ENCODE measurements around the gene SFXN3.
A peak's percentile ranks its signal among the peaks of the same experiment; 100 is the strongest.

SFXN3 gene

DNA sequence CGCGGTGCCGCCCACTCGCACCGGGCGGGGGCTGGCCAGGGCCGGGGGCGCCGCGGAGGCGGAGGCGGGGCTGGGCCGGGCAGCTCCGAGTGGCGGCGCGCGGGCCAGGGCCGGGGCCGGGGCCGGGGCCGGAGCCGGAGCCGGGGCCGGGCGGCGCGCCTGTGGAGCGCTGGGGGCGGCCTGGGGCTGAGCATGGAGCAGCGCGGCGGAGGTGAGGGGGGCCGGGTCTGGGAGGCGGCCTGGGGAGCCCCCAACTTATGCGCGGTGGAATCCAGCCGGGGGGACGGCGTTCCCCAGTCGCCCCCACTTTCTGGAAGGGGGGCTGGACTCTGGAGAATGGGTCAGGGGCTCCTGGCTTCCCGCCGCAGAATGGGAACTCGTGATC lies 31.3 kb upstream of the SFXN3 start, which contains the start of gene LZTS2:
Gene LZTS2 (plus strand): TSS at position 67 of the 385 bp plus-strand sequence. CDS start 2,731 bp downstream, outside the sequence.
- Histone ChIP-seq H4K20me1 (ENCODE audit: insufficient read depth, low read length) (no peaks in the 10 kb centered on the region), H3K4me3 (ENCODE audit: low read length) (peak within 1 kb of the TSS; percentile 92), H3K4me2 (ENCODE audit: low read depth, low read length) (peak within 1 kb of the TSS; percentile 100), H3K9me2 (replicated peaks; ENCODE audit: insufficient read depth, low read length) (no peaks in the 10 kb centered on the region), H3K27ac (ENCODE audit: low read length) (peak within 1 kb of the TSS; percentile 67; the same call in 1 of the 2 replicates), H3K79me2 (ENCODE audit: low read length) (no peaks in the 10 kb centered on the region), H3K4me1 (ENCODE audit: low read length) (peaks cover 13% of the 10 kb centered on the region), H3K9ac (ENCODE audit: low read length) (peak within 1 kb of the TSS; percentile 67), H3K27me3 (replicated peaks; ENCODE audit: insufficient read depth, low read length) (no peaks in the 10 kb centered on the region), H3K36me3 (replicated peaks; ENCODE audit: insufficient read depth, low read length) (no peaks in the 10 kb centered on the region), H2AFZ (ENCODE audit: low read length) (peak within 1 kb of the TSS; percentile 98), H3F3A (ENCODE audit: insufficient read depth, low read length) (peaks cover 27% of the 10 kb centered on the region), H3K9me3 (replicated peaks; ENCODE audit: insufficient read depth, low read length) (no peaks in the 10 kb centered on the region)
- TF ChIP-seq EZH2 (optimal IDR thresholded peaks at IDR 0.05; ENCODE audit: low read depth, low read length) (no peak), EZH2phosphoT487 (IDR thresholded peaks at IDR 0.05; ENCODE audit: low read length) (no peak)
- TF ChIP-seq, protein P1, sequence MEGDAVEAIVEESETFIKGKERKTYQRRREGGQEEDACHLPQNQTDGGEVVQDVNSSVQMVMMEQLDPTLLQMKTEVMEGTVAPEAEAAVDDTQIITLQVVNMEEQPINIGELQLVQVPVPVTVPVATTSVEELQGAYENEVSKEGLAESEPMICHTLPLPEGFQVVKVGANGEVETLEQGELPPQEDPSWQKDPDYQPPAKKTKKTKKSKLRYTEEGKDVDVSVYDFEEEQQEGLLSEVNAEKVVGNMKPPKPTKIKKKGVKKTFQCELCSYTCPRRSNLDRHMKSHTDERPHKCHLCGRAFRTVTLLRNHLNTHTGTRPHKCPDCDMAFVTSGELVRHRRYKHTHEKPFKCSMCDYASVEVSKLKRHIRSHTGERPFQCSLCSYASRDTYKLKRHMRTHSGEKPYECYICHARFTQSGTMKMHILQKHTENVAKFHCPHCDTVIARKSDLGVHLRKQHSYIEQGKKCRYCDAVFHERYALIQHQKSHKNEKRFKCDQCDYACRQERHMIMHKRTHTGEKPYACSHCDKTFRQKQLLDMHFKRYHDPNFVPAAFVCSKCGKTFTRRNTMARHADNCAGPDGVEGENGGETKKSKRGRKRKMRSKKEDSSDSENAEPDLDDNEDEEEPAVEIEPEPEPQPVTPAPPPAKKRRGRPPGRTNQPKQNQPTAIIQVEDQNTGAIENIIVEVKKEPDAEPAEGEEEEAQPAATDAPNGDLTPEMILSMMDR (IDR thresholded peaks at IDR 0.05; ENCODE audit: low read length) = no peak
- no peak for DNase-seq

GRCh38 chr10:101000127-101000914 lies 30.7 kb upstream of the SFXN3 start:
- H3K4me3 ChIP-seq (ENCODE audit: low read length) = no peak overlapping the region
- H4K20me1 ChIP-seq (ENCODE audit: insufficient read depth, low read length) = no peaks in the 10 kb centered on the region
- H3K36me3 ChIP-seq (replicated peaks; ENCODE audit: insufficient read depth, low read length) = no peaks in the 10 kb centered on the region
- peaks cover 27% of the 10 kb centered on the region for H3F3A ChIP-seq (ENCODE audit: insufficient read depth, low read length)
- H2AFZ ChIP-seq (ENCODE audit: low read length) = no peak overlapping the region
- H3K4me2 ChIP-seq (ENCODE audit: low read depth, low read length) = 0 out of 2 replicates have a peak overlapping the region, but pooled peaks have one; percentile 27
- peak; percentile 3 for DNase-seq
- no peak overlapping the region for H3K27ac ChIP-seq (ENCODE audit: low read length)
- H3K79me2 ChIP-seq (ENCODE audit: low read length) = no peaks in the 10 kb centered on the region
- no peaks in the 10 kb centered on the region for H3K27me3 ChIP-seq (replicated peaks; ENCODE audit: insufficient read depth, low read length)
- no peak overlapping the region for H3K9ac ChIP-seq (ENCODE audit: low read length)
- no peak for TF ChIP-seq EZH2phosphoT487 (IDR thresholded peaks at IDR 0.05; ENCODE audit: low read length)
- TF ChIP-seq EZH2 (optimal IDR thresholded peaks at IDR 0.05; ENCODE audit: low read depth, low read length) = no peak
- TF ChIP-seq, protein P1 (IDR thresholded peaks at IDR 0.05; ENCODE audit: low read length) = no peak
- H3K9me2 ChIP-seq (replicated peaks; ENCODE audit: insufficient read depth, low read length) = no peaks in the 10 kb centered on the region
- H3K4me1 ChIP-seq (ENCODE audit: low read length) = peaks cover 13% of the 10 kb centered on the region
- no peaks in the 10 kb centered on the region for H3K9me3 ChIP-seq (replicated peaks; ENCODE audit: insufficient read depth, low read length)

DNA sequence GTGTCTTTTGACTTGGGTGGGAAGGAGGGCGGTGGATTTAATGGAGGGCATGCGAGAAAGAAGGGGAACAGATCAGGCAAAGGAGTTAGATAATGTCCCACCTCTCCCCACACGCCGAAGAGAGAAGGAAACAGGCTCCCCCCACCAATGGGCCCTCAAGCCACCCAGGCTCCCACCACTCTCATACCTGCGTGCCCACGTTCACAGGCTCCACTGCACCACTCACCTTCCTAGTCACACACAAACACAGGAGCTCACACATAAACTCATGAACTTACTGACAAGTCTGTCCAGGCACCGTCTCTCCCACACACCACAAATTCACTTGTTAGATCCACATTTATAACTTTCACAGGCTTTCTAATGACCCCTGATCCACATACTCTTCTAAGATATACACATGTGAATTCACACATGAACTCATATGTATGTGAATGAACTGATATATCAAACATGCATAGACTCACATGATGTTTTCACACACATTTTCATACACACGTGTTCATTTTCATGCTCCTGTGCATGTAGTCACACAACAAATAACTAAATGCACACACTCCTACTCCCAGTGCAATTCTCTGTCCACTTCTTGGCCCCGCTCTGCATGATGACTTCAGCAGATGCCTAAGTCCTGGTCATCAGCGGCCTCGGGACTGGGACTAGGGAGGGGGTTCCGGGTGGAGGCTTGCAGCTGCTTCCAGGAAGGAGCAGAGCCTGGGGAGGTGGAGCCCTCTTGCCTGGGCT lies 29.9 kb upstream of the SFXN3 start:
- Histone ChIP-seq H4K20me1 (ENCODE audit: insufficient read depth, low read length) (no peaks in the 10 kb centered on the region), H3K4me3 (ENCODE audit: low read length) (no peak overlapping the region), H3K9me3 (replicated peaks; ENCODE audit: insufficient read depth, low read length) (no peaks in the 10 kb centered on the region), H3K9ac (ENCODE audit: low read length) (no peak overlapping the region), H3K27ac (ENCODE audit: low read length) (no peak overlapping the region), H3K4me2 (ENCODE audit: low read depth, low read length) (no peak overlapping the region), H3K79me2 (ENCODE audit: low read length) (no peaks in the 10 kb centered on the region), H3K36me3 (replicated peaks; ENCODE audit: insufficient read depth, low read length) (no peaks in the 10 kb centered on the region), H3K9me2 (replicated peaks; ENCODE audit: insufficient read depth, low read length) (no peaks in the 10 kb centered on the region), H3K4me1 (ENCODE audit: low read length) (peaks cover 13% of the 10 kb centered on the region), H3F3A (ENCODE audit: insufficient read depth, low read length) (peaks cover 22% of the 10 kb centered on the region), H2AFZ (ENCODE audit: low read length) (no peak overlapping the region), H3K27me3 (replicated peaks; ENCODE audit: insufficient read depth, low read length) (no peaks in the 10 kb centered on the region)
- TF ChIP-seq, protein P1 (IDR thresholded peaks at IDR 0.05; ENCODE audit: low read length) = no peak
- no peak for DNase-seq
